Cerebellar cortex (tissue), 1 donor: ENCODE results near the gene DEUP1.
"Not testable (repeated sequence)": the region's sequence is repeated elsewhere in the genome, so short reads cannot be mapped to it uniquely, and the experiment has no call there.

Experiments used
- DNase-seq: peaks from one replicate; pipeline ENCODE4 v3.0.0-alpha.2; 2015; ENCODE audit warnings: low spot score

The DEUP1 gene

DNA sequence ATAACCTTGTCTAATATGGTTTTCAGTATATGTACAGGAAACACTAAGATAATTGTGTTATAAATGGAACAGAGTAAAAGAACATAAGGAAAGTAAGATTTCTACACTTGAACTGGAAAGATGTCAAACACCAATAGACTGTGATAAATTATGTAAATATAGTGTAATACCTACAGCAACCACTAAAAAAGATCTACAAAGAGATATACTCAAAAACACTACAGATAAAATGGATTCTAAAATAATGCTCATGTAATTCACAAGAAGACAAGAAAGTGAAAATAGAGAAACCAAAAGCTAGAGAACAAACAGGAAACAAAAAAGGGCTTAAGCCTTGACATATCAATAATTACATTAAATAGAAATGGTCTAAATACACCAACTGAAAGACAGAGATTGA lies 30.9 kb downstream of the DEUP1 start:
- DNase-seq, result no peak

DNA sequence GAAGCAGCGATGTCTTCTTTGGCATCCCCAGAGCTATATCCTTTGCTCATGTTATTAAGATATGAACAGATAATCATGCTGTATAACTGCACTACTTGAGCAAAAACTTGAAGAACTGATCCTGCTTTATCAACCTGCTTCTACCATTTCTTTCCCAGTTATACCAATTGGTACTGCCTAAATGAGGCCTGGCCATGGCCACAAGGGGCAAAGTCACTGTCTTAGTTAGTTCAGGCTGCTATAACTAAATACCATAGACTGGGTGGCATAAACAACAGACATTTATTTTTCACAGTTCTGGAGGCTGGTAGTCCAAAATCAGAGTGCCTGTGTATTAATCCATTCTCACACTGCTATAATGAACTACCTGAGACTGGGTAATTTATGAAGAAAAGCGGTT lies 37.5 kb downstream of the DEUP1 start:
- DNase-seq, result no peak

DNA sequence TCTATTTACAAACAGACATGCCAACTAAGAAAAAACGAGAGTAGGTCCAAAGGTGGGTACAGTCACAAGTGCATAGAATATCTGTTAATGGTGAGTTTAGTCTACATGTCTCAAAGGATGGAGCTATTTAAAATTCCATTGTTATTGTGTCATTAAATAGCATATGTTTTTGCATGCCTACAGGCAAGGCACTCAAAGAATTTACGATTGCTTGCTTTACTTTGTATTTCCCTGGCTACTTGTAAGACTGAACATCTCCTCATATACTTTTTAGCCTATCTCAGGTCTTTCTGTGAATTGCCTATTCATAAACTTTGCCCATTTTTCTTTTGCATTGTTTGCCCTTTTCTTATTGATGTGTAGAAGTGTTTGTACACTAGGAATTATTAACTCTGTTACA lies 39.7 kb downstream of the DEUP1 start:
- DNase-seq, result no peak

DNA sequence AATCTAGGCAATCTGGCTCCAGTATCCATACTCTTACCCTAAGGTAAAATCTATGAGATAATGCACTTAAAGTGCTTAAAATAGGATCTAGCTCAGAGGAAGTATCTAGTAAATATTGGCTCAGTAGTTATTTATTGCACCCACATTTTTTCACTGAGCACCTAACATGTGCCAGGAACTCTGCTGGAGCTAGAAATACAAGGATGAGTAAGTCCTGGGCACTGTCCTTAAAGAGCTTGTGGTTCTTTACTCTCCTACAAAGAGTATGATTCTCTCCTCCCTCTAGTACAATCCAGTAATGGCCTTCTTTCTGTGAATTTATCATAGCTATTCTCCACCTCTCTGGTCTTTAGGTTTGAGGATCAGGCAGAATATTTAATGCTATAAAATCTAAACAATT lies 59.2 kb downstream of the DEUP1 start:
- no peak for DNase-seq

DNA sequence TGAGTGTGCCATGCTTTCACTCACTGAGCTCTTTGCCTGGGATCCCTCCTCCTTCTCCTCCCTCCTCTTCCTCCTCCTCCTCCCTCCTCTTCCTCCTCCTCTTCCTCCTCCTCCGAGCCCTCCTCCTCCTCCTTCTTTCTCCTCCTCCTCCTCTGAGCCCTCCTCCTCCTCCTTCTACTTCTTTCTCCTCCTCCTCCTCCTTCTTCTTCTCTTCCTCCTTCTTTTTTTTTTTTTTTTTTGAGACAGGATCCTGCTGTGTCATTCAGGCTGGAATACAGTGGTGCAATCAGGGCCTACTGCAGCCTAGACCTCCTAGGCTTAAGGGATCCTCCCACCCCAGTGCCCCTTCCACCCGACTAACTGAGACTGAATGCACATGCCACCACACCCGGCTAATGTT lies 62.3 kb downstream of the DEUP1 start:
- DNase-seq, result no peak

DNA sequence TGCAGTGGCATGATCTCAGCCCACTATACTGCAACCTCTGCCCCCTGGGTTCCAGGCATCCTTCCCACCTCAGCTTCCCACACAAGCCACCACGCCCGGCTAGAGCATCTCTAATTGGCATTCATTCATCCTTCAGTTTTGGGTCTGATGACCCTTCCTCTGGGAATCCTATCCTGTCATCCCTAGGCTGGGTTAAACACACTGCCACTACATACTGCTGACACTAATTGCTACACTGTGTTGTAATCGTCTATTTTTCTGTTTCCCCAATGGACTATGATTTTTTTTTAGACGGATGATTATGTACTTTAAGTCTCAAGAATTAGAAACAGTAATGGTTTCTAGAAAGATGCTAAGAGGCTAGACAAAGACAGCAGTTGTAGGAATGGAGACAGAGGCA lies 62.8 kb downstream of the DEUP1 start:
- no peak for DNase-seq

DNA sequence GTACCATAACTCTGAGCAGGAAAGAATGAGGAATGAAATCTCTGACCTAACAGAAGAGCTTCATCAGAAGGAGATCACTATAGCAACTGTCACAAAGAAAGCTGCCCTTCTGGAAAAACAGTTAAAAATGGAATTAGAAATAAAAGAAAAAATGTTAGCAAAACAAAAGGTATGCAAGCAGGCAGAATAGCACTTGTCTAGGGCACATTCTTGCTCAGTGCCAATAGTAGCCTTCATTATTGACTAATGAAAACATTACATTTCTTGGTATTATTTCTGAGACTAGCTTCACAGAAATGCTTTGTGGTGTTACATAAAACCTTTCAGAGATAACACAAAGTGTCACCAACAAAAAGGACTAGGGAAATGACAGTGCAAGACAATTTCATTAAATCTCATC lies 63.9 kb downstream of the DEUP1 start:
- DNase-seq, result no peak

DNA sequence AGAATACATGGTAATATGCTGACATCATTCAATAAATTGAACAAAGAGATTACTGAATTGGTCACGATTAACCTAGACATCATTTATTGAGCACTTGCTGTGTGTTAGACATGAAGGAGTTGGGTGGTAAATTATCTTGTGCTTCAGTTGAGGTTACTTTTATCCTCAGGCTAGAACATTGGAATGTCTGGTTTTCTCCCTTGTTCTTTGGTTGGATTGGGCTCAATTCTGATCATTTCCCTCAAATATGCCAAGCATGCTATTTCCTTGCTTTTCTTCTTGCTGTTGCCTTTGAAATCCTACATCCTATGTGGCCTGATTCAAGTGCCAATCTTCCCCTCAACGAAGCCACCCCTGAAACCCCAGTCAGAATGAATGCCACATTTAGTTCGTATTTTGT lies 65.8 kb downstream of the DEUP1 start:
- DNase-seq, result no peak

DNA sequence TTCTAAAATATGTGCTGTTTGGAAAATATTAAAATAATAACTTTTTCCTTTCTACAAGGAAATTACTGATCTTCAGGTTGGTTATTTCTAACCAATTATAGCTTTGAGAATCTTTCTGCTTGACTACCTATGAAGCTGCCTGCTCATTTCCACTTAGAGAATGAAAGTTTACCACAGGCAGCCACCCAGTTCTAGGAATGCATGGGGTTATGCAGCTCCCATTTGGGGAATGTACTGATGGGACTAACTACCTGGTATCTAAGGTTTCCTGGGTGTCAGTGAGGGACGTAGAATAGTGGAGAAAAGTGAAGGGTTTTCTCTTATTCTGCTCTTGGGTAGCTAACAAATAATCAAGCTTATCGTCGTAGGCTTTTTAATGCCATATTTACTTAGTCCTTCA lies 73.4 kb downstream of the DEUP1 start:
- no peak for DNase-seq

DNA sequence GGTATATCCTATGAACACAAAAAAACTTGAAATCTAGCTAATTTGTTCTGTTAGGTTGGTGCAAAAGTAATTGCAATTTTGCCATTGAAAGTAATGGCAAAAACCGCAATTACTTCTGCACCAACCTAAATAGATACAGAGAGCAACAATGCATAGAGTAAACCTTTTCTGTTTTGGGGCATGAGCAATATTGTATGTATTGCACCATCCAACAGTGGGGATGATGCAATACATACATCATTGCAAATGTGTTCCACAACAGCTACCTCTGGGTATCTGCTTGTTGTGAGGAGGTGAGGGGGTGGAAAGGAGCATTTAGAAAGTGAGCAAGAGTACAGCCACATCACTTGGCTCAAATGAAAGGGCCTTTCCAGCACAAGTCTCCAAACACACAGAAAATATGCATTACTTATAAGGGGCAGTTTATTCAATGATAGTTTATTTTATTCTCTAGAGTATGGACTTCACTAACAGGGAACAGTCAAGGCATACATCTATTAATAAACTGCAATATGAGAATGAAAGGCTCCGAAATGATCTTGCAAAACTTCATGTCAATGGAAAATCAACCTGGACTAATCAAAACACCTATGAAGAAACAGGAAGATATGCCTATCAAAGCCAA lies 77.3 kb downstream of the DEUP1 start:
- no peak for DNase-seq

DNA sequence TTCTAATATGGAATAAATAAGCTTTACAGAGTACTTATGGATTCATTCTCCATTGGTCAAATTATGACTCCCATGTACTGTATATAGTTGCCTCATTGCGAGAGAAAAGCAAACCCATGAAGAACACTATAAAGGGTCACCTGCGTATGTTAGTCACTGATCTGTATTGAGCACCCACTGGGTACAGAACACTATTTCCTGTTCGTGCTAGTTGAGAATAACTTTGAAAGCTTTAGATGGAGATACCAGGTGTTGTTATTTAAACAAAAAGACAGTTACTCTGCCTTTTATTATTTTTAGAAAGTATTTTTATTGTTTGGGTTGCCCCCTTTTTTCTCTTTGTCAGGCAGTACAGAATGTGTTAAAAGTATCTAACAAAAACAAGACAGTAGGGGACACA lies 79.9 kb downstream of the DEUP1 start:
- no peak for DNase-seq

DNA sequence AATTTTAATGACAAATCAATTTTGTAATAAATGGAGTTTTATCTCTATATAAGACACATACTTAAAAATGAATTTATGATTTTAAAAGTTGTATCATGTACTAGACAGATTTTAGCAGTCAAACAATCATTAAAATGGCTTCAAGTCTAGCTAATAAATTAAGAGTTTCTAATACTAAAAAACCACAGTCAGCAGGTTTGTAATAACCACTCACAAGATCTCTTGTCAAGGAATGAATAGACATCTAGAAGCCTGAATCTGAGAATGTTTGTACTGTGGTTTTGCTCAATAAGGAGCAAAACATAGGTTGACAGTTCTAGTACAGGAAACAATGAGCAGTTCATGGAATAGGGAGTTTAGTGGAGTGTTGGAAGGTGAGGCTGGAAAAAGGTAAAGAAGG lies 81.2 kb downstream of the DEUP1 start:
- DNase-seq, result no peak

DNA sequence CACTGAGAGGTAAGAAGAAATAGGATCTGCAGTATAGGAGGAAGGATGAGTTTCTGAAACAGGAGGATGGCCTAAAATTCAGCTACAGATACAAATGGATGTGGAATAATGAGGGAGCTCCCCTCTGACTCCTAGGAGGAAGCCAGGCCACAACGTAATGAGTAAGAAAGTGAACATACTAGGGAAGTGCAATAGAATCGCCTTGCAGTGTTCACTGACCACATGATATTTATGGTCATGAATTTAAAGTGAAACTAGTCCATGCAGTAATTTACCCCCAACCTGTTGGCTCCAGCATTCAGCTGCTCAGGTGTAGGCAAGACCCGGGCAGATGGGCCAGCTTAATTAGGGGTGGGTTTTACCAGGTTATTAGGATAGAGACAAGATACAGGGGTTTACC lies 101.7 kb downstream of the DEUP1 start:
- no peak for DNase-seq

DNA sequence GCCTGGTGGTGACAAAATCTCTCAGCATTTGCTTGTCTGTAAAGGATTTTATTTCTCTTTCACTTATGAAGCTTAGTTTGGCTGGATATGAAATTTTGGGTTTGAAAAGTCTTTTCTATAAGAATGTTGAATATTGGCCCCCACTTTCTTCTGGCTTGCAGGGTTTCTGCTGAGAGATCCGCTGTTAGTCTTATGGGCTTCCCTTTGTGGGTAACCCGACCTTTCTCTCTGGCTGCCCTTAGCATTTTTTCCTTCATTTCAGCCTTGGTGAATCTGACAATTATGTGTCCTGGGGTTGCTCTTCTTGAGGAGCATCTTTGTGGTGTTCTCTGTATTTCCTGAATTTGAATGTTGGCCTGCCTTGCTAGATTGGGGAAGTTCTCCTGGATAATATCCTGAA lies 112.7 kb downstream of the DEUP1 start:
- not testable (repeated sequence) for DNase-seq

DNA sequence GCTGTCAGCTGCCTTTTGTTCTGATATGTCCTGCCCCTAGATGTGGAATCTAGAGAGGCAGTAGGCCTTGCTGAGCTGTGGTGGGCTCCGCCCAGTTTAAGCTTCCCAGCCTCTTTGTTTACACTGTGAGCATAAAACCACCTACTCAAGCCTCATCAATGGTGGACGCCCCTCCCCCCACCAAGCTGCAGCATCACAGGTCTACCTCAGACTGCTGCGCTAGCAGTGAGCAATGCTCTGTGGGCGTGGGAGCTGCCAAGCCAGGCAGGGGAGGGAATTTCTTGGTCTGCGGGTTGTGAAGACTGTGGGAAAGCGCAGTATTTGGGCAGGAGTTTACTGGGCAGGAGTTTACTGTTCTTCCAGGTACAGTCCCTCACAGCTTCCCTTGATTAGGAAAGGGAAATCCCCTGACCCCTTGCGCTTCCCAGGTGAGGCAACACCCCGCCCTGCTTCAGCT lies 114.1 kb downstream of the DEUP1 start:
- no peak for DNase-seq

DNA sequence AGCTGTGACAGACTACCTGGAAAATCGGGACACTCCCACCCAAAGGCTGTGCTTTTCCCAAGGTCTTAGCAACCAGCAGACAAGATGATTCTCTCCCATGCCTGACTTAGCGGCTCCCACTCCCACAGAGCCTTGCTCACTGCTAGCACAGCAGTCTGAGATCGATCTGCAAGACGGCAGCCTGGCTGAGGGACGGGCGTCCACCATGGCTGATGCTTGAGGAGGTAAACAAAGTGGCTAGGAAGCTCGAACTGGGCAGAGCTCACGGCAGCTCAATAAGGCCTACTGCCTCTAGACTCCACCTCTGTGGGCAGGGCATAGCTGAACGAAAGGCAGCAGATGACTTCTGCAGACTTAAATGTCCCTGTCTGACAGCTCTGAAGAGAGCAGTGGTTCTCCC lies 127.7 kb downstream of the DEUP1 start:
- DNase-seq, result no peak

DNA sequence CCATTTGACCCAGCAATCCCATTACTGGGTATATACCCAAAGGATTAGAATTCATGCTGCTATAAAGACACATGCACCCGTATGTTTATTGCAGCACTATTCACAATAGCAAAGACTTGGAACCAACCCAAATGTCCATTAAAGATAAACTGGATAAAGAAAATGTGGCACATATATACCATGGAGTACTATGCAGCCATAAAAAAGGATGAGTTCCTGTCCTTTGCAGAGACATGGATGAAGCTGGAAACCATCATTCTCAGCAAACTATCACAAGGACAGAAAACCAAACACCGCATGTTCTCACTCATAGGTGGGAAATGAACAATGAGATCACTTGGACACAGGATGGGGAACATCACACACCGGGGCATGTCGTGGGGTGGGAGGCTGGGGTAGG lies 133.1 kb downstream of the DEUP1 start:
- not testable (repeated sequence) for DNase-seq

DNA sequence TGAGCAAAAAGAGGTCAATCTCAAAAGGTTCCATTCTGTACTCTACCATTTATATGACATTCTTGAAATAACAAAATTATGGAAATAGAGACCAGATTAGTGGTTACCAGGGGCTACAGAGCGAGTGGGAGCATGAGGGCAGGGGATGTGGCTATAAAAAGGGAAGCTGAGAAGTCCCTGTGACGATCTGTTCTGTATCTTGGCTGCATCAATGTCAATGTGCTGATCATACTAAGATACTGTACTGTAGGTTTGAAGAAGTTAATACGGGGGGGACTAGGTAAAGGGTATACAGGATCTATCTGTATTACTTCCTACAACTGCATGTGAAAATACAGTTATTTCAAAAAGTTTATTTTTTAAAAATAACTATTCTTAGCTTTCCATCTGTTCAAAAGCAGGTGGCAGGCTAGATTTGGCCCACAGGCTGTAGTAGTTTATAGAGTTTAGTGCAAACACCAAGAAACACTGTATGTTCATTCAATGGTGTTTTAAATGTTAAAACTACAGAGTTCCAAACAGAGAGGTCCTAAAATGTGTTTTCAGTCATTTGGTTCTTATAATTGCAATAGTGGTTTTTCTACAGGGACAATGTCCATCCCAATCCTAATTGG lies 134.5 kb downstream of the DEUP1 start:
- DNase-seq, result no peak

DNA sequence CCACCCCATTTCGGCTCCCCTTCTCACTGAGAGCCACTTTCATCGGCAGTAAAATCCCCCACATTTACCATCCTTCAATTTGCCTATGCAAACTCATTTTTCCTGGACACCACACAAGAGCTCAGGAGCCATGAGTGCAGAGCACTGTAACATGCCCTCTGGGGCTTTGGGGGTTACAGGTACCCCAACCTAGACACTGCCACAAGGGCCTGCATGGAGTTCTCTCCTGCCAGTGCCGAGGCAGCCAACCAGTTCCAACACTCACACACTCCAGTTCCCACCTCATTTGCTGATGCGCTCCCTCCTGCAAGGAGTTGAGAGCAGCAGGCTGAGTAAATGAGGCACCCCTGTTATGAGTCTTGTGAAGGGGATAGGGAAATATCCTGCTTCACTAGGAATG lies 136.5 kb downstream of the DEUP1 start:
- no peak for DNase-seq

DNA sequence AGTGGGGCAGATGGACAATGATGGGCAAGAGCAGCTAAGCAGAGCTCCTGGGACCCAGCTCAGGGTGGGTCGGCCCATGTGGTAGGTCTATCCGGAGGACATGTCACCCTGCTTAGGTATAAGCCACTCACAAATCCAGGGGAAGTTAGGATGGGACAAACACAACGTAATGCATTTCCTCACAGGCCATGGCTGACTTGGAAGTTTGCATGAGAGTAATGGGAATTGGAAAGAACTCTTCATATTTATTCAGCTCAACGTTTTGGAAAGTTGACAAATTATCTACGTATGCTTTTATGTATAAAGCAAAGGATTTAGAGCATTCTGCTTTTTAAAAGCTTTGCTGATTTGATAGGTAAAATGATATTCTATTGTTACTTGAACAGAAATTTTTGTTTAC lies 137.7 kb downstream of the DEUP1 start:
- DNase-seq, result no peak

DNA sequence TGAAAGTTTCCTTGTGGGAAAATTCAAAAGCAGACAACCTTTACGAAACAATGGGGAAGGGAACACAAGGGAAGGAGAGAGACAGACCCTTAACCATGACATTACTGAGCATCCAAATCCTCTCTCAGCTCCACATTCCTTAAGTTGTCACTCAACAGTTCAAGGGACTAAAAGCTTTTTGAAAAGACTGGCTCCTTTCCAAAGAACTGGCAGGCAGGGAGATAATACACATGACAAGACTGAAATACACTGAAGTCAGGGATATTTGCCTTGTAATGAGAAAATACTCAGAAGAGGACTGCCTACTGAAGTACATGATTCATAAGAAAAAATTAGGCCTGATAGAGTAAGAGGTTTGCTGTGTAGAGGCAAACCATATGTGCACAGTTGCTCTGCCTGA lies 143.6 kb downstream of the DEUP1 start:
- no peak for DNase-seq

DNA sequence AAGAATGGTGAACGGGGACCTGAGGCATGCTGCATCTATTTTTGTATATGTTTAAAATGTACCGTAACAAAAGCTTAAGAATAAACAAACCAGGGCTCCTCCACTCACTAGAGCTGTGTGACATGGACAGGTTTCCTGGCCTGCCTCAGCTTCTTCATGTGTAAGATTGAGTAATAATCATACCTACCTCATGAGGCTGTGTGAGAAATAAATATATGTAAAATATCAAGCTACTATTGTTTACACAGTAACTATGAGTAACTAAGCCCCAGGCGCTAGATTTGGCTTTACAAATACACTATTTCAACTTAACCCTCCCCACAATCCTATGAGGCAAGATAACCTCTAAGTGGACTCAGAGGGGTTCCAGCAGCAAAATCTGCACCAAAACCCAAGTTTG lies 146.3 kb downstream of the DEUP1 start:
- DNase-seq, result no peak

DNA sequence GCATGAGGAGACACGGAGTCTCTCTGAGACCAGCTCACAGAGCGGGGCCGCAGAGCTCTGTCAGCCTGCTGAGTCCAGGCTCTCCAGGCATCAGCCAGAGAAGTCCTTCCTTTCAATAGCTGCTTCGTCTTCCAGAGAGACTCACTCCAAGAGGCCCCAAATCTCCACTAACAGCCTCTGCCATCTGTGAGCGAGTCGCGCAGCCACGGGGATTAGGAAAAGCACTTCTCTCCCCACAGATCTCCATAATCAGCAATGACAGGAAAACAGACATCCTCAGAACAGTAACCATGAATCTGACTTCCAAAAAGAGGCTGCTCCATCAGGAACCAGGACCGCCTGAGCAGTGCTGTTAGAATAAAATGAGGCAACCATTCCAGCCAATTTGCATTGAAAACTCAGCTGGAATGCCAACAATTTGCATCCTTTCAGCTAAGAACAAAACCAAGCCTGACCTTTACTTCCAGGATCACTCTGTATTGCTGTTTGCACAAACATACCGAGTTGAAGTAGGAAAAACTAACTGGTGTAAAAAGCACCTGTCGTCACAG lies 147.2 kb downstream of the DEUP1 start:
- DNase-seq, result no peak

DNA sequence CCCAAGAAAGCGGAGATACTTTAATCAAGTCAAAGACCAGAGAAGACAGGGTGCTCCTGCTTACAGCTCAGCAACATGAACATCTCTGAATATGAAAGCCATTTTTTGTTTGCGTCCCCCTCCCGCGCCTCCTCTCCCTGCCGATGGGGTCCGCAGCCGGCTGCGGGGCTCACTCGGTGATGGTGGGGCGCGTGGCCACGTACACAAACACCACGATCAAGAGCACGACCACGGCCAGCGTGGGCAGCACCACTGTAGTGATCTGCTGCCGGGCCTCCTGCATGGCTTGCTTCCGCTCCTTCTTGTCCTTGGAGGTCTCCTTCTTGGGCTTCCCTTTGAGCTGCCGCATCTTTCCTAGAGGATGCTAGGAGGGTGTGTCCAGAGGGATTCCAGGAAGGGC lies 148.3 kb downstream of the DEUP1 start:
- DNase-seq, result no peak
